T-helper 22 cell (primary cell): ENCODE data around the gene EFNA2.
A peak's percentile ranks its signal among the peaks of the same experiment; 100 is the strongest.

Source experiments
- DNase-seq: peaks from one replicate; pipeline ENCODE4 v3.0.0-alpha.2; 2020; ENCODE audit warnings: low read depth

EFNA2 gene

DNA sequence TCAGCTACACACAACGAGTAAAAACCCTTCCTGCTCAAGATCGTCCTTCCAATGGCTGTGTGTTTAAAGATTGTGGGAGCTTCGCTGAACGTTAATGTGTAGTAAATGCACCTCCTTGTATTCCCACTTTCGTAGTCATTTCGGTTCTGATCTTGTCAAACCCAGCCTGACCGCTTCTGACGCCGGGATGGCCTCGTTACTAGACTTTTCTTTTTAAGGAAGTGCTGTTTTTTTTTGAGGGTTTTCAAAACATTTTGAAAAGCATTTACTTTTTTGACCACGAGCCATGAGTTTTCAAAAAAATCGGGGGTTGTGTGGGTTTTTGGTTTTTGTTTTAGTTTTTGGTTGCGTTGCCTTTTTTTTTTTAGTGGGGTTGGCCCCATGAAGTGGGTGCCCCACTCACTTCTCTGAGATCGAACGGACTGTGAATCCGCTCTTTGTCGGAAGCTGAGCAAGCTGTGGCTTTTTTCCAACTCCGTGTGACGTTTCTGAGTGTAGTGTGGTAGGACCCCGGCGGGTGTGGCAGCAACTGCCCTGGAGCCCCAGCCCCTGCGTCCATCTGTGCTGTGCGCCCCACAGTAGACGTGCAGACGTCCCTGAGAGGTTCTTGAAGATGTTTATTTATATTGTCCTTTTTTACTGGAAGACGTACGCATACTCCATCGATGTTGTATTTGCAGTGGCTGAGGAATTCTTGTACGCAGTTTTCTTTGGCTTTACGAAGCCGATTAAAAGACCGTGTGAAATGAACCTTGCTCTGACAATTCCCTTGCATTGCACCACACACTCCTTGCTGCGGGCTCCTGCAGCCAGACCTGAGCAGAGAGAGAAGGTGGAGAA is 13.0 kb upstream of the EFNA2 start:
- DNase-seq = no peak

DNA sequence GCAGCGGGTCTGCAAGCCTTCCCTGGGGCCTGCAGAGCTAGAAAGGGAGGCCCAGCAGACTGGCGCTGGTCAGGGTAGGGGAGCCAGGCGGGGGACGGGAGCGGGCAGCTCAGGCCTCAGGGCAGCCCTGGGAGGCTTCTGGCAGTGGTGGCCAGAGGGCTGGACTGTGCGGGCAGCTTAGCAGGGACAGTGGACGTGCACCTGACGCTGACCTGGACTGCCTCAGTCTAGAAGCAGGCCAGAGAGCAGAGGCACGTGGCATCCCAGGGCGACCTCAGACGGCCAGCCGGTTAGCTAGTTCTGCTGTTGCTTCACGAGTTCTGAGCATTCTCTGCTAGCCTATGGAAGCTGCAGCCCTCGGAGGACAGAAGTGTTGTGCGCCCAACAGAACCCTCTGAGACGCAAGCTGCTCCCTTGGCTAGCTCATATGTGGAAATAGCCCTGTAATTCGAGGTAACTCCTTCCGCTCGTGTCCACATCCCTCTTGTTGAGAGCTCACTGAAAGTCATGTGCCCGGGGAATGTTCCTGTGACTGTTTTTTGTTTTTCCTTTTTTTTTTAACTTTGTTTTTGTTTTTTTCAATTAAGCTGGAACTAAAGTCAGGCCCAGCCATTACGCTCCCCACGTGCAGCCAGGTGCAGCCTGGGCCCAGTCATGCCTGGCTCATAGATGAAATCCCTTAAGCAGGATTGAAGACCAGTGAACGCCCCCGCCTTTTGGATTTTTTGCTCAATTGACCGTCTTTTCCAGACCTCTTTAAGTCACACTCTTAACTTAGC is 12.2 kb upstream of the EFNA2 start:
- no peak for DNase-seq

DNA sequence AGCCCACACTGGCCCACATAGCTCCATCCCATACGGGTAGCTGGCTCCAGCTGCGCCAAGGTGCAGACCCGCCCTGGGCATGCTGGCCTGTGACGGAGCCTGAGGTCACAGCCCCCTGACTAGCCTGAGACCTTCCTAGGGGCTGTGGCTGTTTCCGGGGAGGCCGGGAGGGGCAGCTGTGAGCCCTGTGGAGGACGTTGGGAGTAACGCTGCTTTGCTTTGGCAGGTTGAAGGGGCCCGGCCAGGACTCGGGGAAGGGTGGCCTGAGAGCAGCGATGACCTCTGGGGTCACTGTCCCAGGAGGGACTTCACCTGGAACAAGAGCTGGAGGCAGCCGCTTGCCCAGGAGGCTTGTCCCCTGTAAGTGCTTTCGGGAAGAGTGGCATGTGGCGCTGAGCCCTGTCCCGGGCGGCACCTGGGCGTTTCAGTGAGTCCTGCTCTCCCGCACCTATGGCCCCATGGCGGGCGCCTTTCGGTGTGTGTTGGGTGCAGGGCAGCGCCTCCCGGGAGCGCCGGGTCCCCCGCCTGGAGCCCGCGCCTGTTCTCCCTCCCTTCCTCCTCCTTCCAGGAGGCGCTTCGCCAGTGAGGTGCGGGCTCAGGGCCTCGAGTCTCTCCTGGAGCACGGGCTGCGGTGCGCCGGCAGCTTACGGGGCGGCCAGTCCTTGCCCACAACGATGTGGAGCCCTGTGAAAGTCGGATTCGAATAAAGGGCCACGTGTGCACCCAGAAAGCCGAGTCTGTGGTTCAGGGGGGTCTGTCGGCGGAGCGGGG is 11.4 kb upstream of the EFNA2 start:
- DNase-seq = no peak

DNA sequence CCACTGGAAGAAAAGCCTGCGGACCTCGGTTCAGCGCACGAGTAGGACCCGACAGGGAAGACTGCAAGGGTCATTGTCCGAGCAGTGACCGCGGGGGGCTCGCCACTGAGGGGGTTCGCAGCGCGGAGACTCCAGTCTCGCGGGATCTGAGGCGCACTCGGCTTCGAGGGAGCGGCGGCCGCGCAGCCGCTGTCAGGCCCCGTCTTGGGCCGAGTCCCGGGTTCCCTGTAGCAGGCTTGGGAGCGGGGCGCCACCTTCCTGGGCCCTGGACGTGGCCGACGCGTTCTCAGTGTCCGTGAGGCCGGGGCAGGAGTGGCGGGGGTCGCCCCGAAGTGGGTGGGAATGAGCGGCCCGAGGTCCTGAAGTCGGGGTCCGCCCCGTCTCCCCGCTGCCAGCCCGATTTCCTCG is 10.8 kb upstream of the EFNA2 start:
- DNase-seq = no peak

DNA sequence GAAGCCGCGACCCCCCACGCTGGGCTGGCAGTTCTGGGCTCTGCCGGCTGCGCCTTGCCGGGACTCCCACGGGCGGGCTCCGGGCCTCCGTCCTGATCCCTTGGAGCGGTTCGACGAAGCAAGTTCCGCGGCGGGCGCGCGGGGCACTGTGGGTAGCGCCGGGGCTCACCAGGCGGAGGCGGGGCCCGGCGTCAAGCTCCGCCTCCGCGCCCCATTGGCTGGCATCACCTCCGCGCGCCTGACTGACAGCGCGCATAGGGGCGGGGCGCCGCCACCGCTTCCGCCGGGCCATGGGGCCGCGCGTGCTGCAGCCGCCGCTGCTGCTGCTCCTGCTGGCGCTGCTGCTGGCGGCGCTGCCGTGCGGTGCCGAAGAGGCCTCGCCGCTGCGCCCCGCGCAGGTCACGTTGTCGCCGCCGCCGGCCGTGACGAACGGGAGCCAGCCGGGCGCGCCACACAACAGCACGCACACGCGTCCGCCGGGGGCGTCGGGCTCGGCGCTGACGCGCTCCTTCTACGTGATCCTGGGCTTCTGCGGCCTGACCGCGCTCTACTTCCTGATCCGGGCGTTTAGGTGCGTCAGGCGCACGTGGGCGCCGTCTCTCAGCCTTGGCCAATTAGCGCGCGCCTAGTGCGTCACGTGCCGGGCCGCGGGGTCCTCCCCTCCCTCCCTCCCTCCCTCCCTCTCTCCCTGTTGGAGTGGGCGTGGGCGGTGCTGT is 10.3 kb upstream of the EFNA2 start, which contains the start of gene FAM174C:
Gene FAM174C (plus strand): TSS at position 271 of the 716 bp plus-strand sequence. CDS start 20 bp downstream, at position 291.
- DNase-seq = peak; percentile 98

DNA sequence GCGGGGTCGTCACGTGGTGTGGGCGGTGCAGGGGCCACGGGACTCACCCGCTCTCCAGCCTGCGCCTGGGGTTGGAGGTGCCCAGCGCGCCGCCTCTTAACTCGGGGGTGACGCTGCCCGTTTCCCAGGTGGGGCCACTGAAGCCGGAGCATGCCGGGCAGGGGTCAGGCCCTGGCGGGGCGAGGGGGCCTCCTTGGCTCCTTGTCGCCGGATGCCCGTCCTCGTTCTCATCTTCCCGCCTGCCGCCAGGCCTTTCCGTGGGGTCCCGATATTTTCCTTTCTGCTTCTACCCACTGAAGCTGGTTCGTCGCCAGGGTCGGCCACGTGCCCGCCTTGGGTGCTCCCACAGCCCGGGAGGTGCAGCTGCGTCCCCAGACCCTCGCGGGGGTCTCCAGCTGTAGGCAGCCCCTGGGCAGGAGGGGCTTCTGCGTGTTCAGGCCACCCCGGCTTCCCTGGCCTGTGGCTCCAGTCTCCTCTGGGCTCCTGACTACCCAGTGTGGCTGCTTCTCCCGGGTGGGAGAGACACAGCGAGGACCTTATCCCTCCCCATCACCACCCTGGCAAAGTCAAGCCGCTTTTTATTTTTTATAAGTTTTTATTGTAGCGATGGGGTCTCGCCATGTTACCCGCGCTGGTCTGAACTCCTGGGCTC is 9.6 kb upstream of the EFNA2 start:
- no peak for DNase-seq

DNA sequence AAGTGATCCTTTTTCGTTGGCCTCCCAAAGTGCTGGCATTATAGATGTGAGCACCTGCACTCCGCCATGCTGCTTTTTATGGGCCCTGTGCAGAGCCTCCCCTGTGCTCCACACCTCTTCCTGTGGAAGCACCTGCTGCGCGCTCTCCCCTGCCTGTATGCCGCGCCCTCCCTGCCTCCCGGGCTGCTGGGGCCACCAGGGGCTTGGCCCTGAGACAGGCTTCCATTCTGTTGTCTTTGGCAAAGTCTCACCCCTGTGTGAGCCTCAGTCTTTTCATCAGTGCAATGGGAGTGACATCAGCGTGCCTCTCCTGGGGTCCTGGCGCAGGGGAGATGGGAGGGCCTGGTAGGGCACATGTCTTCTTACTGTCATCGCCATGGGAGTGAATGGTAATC is 9.0 kb upstream of the EFNA2 start:
- no peak for DNase-seq

DNA sequence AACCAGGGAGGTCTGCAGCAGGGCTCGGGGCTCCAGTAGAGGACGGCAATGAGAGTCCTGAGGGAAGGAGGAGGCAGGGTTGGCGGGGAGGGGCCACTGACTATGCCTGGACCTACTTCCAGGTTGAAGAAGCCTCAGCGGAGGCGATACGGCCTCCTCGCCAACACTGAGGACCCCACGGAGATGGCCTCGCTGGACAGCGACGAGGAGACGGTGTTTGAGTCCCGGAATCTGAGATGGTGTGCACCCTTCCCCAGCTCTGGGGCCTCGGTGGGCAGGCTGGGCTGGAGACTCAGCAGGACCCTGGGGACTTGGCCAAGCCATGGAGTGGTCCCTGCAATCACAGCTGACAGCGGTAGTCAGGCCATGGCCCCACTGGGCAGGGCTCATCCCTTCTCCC is 8.6 kb upstream of the EFNA2 start:
- DNase-seq = no peak

DNA sequence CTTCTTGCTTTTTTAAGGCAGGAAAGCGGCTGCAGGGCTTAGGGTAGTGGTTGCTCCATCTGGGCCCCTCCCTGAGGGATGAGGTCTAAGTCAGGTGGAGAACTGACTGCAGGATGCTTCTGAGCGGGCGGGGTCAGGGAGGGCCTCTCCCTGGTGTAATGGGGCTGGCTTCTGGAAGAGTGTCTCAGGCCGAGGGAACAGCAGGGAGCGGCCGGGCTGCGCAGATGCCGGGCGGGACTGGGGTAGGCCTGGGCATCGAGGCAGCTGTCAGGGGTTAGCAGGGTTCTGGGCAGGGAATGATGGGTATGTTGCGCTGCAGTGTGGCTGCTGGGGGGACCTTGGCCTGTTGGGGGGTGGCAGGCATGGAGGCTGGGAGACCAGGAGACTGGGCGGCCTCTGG is 7.6 kb upstream of the EFNA2 start:
- no peak for DNase-seq

DNA sequence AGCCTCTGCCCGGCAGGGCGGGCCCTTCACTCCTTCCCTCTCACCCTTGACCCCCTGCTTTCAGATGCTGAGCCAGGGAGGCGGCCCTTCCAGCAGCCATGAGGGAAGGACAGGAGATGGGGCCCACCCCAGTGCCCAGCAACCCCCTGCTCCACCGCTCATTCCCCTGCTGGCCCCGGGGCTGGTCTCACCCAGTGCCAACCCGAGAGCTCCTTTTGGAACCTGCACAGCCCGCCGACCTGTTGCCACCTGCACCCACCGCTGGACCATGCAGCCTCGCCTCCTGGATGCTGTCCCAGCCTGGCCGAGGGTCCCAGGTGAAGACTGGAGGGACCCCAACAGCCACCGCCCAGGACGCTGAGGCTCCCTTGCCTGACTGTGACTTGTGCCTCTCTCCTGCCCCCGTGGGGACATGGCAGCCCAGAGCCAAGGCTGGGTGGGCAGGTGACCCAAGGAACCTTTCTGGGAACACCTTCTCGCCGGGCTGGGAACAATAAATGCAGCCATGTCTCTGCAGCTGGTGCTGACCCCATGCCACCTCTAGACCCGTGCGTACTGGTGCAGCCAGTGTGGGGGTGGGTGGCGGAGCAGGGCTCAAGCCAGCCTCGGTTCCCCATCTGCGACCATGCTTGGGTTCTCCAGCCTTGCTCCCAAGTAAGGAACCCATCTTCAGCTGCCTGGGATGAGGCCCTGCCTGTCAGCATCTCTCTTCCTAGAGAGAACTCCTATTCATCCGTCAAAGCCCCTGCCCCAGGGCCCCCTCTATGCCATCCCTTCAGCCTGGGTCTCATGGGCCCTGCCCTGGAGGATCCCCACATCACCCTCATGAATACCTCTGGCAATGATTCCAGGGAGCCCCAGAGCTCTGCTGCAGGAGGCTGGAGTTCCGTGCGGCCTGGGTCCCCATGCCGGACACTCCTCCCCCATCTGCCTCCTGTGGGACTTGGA is 6.7 kb upstream of the EFNA2 start:
- no peak for DNase-seq

DNA sequence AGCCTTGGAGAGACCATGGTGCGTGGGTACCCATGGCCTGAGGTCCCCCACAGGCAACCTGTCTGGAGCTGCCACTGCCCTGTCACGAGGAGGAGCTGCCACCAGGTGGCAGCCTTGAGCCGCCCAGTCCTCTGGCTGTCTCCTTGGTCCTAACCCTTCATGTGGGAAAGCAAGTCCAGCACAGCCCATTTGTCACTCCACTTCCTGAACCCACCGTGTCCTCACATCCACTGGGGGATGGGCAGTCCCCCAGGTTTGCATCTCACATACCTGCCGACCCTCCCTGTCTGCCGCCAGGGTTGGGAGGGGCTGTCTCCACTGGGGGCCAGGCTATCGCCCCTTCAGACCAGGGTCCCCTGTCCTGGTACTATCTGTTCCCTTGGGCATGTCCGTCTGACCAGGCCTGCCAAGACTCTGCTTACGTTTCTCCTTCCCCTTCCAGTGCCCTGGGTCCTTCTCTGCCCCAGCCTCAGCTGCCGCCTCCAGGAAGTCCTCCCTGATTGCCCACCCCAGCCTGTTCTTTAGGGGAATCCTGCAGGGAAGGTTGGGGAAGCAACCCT is 5.8 kb upstream of the EFNA2 start:
- DNase-seq = peak; percentile 44

DNA sequence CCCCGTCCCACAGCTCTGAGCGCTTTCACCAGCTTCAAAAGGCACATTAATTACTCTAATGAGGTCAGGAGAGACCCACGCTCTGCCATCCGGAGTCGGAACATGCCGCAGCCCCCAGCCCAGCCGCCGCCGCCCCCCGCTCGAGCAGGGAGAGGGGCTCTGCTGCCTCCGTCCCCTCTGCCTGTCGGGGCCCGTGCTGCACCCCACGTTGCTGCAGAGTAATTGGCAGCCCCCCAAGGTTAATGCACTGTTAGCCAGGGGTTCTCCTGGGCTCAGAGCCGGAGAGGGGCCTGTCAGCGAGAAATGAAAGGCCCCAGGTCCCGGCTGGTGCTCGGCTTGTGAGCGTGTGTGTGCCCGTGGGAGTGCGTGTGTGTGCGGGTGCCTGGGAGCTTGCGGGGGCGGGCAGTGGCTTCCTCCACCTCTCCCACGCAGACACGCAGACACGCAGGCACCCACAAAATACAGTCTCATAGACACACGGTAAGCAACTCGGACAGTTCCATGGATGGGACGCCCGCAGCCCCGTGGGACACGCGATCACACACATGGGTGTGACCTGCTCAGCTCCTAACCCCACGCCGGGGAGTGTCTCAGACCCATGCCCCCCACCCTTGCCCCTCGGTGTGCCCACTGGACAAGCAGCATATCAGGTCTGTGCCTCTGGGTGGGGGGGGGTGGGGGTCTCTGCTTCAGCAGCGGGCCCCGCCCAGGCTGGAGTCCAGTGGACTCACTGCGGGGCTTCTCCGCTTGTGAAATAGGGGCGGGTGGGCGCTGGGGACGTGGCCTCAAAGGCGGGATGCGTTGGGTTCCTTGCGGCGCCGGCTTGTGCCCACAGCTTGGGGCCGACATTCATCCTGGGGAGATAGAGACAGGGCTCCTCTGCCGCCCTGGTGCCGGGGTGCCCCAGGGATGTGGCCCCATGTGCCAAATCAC is 4.8 kb upstream of the EFNA2 start:
- DNase-seq = no peak

DNA sequence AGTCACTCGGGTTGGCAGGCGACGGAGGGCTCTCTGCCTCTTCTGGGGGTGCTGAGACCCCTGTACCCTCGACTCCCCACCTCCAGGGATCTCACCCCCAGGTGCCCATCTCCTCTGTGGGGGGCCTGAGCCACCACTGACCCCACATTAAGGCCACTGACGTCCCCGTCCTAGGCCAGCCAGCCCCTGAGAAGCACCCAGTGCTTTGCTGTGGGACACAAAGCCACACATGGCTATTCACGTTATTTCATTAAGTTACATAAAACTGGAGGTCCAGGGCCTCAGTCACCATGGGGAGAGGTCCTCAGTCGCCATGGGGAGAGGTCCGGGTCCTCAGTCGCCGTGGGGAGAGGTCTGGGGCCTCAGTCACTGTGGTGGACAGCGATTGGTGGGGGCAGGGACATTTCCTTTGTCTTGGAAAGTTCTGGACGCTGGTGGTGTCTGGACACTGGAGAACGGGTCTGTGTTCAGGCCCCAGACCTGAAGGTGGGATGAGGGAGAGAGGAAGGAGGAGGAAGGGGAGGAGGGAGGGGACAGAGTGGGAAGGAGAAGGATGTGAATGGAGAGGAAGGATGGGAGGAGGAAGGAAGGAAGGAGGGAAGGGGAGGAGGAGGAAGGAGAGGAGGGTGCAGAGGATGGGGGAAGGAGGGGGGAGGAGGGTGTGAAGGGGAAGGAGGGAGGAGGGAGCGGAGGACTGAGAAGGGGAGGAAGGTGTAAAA is 3.9 kb upstream of the EFNA2 start:
- no peak for DNase-seq

DNA sequence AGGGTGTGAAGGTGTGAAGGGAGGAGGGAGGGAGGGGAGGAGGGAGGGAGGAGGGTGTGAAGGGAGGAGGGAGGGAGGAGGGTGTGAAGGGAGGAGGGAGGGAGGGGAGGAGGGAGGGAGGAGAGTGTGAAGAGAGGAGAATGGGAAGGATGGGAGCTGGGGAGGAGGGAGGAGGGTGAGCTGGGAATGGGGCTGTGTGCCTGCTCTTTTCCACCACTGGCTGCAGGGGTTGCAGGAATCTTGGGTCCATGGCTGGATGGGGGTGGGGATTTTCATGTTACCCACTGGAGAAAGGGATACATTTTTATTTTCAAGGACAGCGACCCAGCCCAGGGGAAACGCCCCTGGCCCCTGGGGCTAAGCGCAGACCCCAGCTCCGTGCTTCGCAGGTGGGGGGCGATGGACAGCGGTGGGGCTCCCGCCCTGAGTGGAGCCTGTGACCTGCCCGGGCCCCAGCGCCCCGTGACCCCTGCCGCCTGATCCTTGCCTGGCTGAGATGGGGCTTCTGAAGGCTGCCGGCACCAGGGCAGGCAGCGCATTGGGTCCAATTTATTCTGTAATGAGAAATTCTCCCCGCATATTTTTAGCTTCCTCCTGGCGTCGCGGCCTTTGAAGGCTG is 3.0 kb upstream of the EFNA2 start:
- DNase-seq = no peak

DNA sequence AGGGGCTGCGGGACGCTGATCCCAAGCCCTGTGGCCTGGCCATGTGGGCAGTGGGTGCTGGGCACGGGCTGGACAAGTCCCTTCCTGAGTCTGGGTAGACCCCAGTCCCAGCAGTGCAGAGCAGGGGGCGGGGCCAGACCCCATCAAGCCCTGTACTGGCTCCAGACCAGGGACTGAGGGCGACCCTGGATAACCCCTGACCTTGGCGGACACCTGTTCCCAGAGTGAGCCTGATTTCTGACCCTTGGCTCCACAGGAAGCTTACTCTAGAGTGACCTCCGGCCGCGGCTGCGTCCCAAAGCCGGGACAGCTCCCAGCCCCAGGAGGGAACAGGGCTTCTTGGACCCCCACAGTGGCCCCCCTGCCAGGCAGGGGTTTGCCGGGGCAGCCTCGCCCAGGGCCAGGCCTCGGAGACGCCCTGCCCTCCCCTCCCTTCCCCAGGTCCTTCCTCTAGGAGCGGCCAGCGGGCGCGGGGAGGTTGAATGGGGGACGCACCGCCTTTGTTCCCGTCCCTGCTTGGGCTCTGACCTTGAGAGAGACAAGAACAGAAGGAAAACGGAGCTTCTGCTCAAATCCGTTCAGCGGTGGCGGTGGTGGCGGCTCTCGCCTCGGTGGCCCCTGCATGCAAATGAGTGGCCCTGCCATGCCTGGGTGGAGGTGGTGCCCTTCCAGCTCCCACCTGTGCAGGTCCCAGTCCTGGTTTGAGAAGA is 2.3 kb upstream of the EFNA2 start:
- DNase-seq = no peak

DNA sequence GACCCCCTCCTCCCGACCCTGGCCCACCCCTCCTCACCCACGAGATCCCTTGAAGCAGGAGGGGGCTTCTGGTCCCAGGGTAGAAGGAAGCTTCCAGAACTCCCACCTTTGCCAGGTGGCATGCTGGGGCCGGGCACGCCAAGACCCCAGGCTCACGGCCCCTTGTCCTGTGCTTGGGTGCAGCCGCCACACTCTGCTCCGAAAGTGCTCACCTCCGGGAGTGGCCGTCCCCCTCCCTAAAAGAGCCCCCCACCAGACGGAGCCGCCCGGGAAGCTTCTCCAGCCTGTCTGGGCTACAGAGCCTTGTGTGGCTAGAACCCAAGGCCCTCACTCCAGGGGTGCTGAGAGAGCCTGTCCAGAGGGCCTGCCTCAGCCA is 1.8 kb upstream of the EFNA2 start:
- no peak for DNase-seq
